RWPE2 (cell line): ENCODE data around the gene ALS2CL.

Experiments
- ATAC-seq: fragments of 200-7000 bp; cut with Tn5 transposase; 3 replicates; pipeline ENCODE4 v1.9.1; 2021; ENCODE audit warnings: low read depth
- DNase-seq: peaks from one replicate; pipeline ENCODE4 v3.0.0-alpha.2; 2020; ENCODE audit warnings: low spot score
- H3K27ac ChIP-seq: fragments of 450-650 bp; 2 replicates; pipeline ENCODE4 v1.5.1; 2017; ENCODE audit warnings: mild to moderate bottlenecking; ENCODE audit not compliant: poor library complexity, severe bottlenecking
- H3K27me3 ChIP-seq: fragments of 250-450 bp; sonication (Bioruptor Pico); 2 replicates; pipeline ENCODE4 v1.5.1; 2021; ENCODE audit warnings: mild to moderate bottlenecking, moderate library complexity; ENCODE audit not compliant: insufficient read depth, poor library complexity, severe bottlenecking
- H3K36me3 ChIP-seq: fragments of 250-450 bp; sonication (Bioruptor Pico); 2 replicates; pipeline ENCODE4 v1.5.1; 2020; ENCODE audit warnings: low read depth, mild to moderate bottlenecking, moderate library complexity
- H3K4me1 ChIP-seq: fragments of 250-450 bp; sonication (Bioruptor Pico); 2 replicates; pipeline ENCODE4 v1.5.1; 2021; ENCODE audit warnings: mild to moderate bottlenecking, moderate library complexity; ENCODE audit not compliant: insufficient read depth, poor library complexity, severe bottlenecking
- H3K4me3 ChIP-seq: fragments of 250-450 bp; sonication (Bioruptor Pico); 2 replicates; pipeline ENCODE4 v1.5.1; 2021; ENCODE audit warnings: mild to moderate bottlenecking, moderate library complexity; ENCODE audit not compliant: severe bottlenecking
- H3K9me3 ChIP-seq: fragments of 250-450 bp; sonication (Bioruptor Pico); 2 replicates; pipeline ENCODE4 v1.5.1; 2021; ENCODE audit warnings: mild to moderate bottlenecking, moderate library complexity; ENCODE audit not compliant: severe bottlenecking
- CTCF ChIP-seq: fragments of 450-650 bp; IDR thresholded peaks from one replicate; pipeline ENCODE4 v1.5.1; 2017; ENCODE audit warnings: mild to moderate bottlenecking, moderate library complexity; ENCODE audit not compliant: poor library complexity, severe bottlenecking

ALS2CL gene

GRCh38 chr3:46628901-46629369 is 64.5 kb downstream of the ALS2CL start:
- ATAC-seq (no peak), DNase-seq (no peak)
- H3K4me3 ChIP-seq = no peak overlapping the region
- H3K4me1 ChIP-seq = no peaks in the 10 kb centered on the region
- H3K27ac ChIP-seq = no peak overlapping the region
- no peaks in the 10 kb centered on the region for H3K9me3 ChIP-seq
- no peaks in the 10 kb centered on the region for H3K36me3 ChIP-seq
- H3K27me3 ChIP-seq = no peaks in the 10 kb centered on the region
- TF ChIP-seq CTCF = no peak

- no peak overlapping the region for H3K4me3 ChIP-seq
- no peaks in the 10 kb centered on the region for H3K36me3 ChIP-seq
- no peaks in the 10 kb centered on the region for H3K9me3 ChIP-seq
- ATAC-seq (no peak), DNase-seq (no peak)
- TF ChIP-seq CTCF = no peak
- peaks cover 4% of the 10 kb centered on the region for H3K27me3 ChIP-seq
- H3K4me1 ChIP-seq = no peaks in the 10 kb centered on the region
- H3K27ac ChIP-seq = no peak overlapping the region
Observed at GRCh38 chr3:46627078-46627477, 66.4 kb downstream of the ALS2CL start.

- ATAC-seq (no peak), DNase-seq (no peak)
- Histone ChIP-seq H3K9me3 (no peaks in the 10 kb centered on the region), H3K27me3 (peaks cover 4% of the 10 kb centered on the region), H3K36me3 (no peaks in the 10 kb centered on the region), H3K27ac (no peak overlapping the region), H3K4me1 (no peaks in the 10 kb centered on the region), H3K4me3 (no peak overlapping the region)
- no peak for TF ChIP-seq CTCF
Observed at GRCh38 chr3:46626039-46626438, 67.4 kb downstream of the ALS2CL start.

- H3K36me3 ChIP-seq = no peaks in the 10 kb centered on the region
- H3K9me3 ChIP-seq = no peaks in the 10 kb centered on the region
- no peak for TF ChIP-seq CTCF
- no peak for DNase-seq
- H3K27ac ChIP-seq = no peak overlapping the region
- H3K4me1 ChIP-seq = no peaks in the 10 kb centered on the region
- H3K27me3 ChIP-seq = peaks cover 4% of the 10 kb centered on the region
- H3K4me3 ChIP-seq = no peak overlapping the region
- no peak for ATAC-seq
Observed at GRCh38 chr3:46624975-46625490, 68.4 kb downstream of the ALS2CL start.

GRCh38 chr3:46624533-46624932 is 68.9 kb downstream of the ALS2CL start:
- TF ChIP-seq CTCF = no peak
- DNase-seq (no peak), ATAC-seq (no peak)

More at GRCh38 chr3:46624533-46624932, 68.9 kb downstream of the ALS2CL start:
- H3K27me3 ChIP-seq = peaks cover 4% of the 10 kb centered on the region
- no peaks in the 10 kb centered on the region for H3K4me1 ChIP-seq
- no peaks in the 10 kb centered on the region for H3K36me3 ChIP-seq
- no peak overlapping the region for H3K27ac ChIP-seq
- no peaks in the 10 kb centered on the region for H3K9me3 ChIP-seq
- H3K4me3 ChIP-seq = no peak overlapping the region
